ACC112 (cell line): Measurements from ENCODE around the gene ZFYVE9.

ENCODE experiments used
- H2AFZ ChIP-seq: fragments of 200-600 bp; sonication (generic); one replicate; pipeline ENCODE4 v1.6.0; 2017; ENCODE audit warnings: antibody characterized with exemption, low read length; ENCODE audit not compliant: unreplicated experiment
- H3K27ac ChIP-seq: fragments of 200-600 bp; sonication (generic); 2 replicates; pipeline ENCODE4 v1.5.1; 2014; ENCODE audit warnings: low read depth, mild to moderate bottlenecking, antibody characterized with exemption, low read length, moderate library complexity
- H3K27me3 ChIP-seq: fragments of 200-600 bp; sonication (generic); 2 replicates; pipeline ENCODE4 v1.6.1; 2014; ENCODE audit warnings: mild to moderate bottlenecking, antibody characterized with exemption, low read length, moderate library complexity, mixed read lengths; ENCODE audit not compliant: insufficient read depth
- H3K36me3 ChIP-seq: fragments of 200-600 bp; sonication (generic); 2 replicates; pipeline ENCODE4 v1.6.1; 2016; ENCODE audit warnings: mild to moderate bottlenecking, antibody characterized with exemption, low read length, moderate library complexity, mixed read lengths; ENCODE audit not compliant: insufficient read depth
- H3K4me1 ChIP-seq: fragments of 200-600 bp; sonication (generic); one replicate; pipeline ENCODE4 v1.6.1; 2016; ENCODE audit warnings: low read length, mixed read lengths; ENCODE audit not compliant: insufficient read depth, unreplicated experiment, control insufficient read depth
- H3K4me3 ChIP-seq: fragments of 200-600 bp; sonication (generic); 2 replicates; pipeline ENCODE4 v1.5.1; 2014; ENCODE audit warnings: mild to moderate bottlenecking, low read depth, low read length
- H3K79me2 ChIP-seq: fragments of 200-600 bp; sonication (generic); one replicate; pipeline ENCODE4 v1.6.0; 2016; ENCODE audit warnings: low read length; ENCODE audit not compliant: control insufficient read depth, unreplicated experiment, insufficient read depth

Gene ZFYVE9

GRCh38 chr1:52385376-52385775, 243.5 kb downstream of the ZFYVE9 start:
- Histone ChIP-seq H3K27me3 (no peaks in the 10 kb centered on the region), H3K79me2 (no peaks in the 10 kb centered on the region), H2AFZ (no peak overlapping the region), H3K4me1 (no peaks in the 10 kb centered on the region), H3K27ac (no peak overlapping the region), H3K4me3 (no peak overlapping the region), H3K36me3 (peaks cover 17% of the 10 kb centered on the region; the same call in 1 of the 2 replicates)

DNA sequence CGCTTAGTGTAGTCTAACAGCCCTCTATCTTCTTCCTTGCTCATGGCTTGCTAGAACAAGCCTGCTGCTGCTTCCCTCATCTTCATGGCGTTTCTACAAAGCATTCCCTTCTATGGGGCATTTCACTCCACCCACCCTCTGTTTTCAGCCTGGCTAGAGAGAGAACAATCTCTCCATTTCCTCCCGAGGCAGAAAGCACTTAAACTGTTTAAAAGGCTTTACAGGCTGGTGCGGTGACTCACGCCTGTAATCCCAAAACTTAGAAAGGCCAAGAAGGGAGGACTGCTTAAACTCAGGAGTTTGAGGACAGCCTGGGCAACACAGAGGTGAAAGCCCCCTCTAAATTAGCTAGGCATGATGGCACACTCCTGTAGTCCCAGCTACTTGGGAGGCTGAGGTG, 244.6 kb downstream of the ZFYVE9 start:
- no peaks in the 10 kb centered on the region for H3K27me3 ChIP-seq
- H3K4me1 ChIP-seq: no peaks in the 10 kb centered on the region
- no peak overlapping the region for H2AFZ ChIP-seq
- H3K36me3 ChIP-seq: peaks cover 17% of the 10 kb centered on the region; the same call in 1 of the 2 replicates
- H3K79me2 ChIP-seq: no peaks in the 10 kb centered on the region
- no peak overlapping the region for H3K27ac ChIP-seq
- H3K4me3 ChIP-seq: no peak overlapping the region

DNA sequence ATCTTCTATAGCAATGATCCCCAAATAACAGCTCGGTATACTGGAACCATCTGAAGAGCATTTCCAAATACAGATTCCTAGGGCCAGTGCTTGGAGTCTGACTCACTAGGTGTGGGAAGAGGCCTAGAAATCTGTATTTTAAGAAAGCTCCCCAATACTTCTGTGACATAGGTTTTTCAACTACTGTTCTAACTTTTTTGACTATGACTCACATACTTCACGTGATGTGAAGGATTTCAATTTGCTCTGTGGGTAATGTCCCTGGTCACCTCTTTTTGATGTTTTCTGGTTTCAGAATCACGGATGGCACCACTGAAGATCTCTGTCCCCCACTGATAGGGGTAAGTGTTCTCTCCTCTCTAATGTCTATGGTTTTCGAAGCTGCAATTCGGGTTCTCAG, 251.3 kb downstream of the ZFYVE9 start:
- H3K27ac ChIP-seq: no peak overlapping the region
- peaks cover 18% of the 10 kb centered on the region for H3K36me3 ChIP-seq
- H3K4me3 ChIP-seq: no peak overlapping the region
- no peak overlapping the region for H2AFZ ChIP-seq
- no peaks in the 10 kb centered on the region for H3K27me3 ChIP-seq
- H3K79me2 ChIP-seq: no peaks in the 10 kb centered on the region
- H3K4me1 ChIP-seq: no peaks in the 10 kb centered on the region
